Fibroblast of the conjunctiva (primary cell): Measurements from ENCODE around the gene BCAS3.
"Not testable (repeated sequence)": the region's sequence is repeated elsewhere in the genome, so short reads cannot be mapped to it uniquely, and the experiment has no call there.

ENCODE experiments used
- DNase-seq: peaks from one replicate; pipeline ENCODE4 v3.0.0-alpha.2; 2010; ENCODE audit warnings: low read depth

The BCAS3 gene

DNA sequence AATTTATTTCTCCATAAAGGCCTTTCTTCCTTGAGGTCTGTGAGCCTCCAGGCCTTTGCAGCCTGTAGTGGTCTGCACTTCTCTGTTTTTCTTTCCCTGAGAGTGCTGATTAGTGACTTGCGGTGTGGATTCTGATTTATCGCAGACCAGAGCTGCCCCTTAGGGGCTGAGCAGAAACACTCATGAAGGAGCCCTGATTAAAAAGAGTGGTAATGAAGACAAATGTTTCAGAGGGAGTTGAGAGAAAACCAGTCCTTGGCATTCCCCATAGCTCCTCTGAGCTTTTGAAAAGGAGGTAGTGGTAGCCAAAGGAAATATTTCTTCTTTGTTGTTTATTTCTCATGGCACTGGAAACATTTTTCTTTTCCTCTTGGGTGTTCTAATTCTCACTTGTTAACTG is 453.9 kb downstream of the BCAS3 start:
- no peak for DNase-seq

DNA sequence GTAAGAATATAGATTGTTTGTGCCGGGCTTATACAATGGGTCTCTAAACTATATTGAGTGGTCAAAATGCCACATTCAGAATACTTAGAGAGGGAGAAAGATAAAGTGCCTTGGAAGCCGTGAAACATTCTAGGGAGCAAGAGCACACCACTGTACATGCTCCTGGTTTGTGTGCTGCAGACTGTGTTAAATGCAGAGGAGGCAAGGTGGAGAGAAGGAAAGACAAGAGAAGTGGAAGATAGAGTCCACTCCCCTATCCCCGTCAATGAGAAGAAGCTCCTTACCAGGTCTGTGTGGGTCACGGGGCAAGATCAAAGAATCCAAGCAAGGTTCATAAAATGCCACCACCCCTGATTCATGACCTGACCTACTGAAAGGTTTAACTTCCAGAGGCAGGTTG is 454.9 kb downstream of the BCAS3 start:
- no peak for DNase-seq

DNA sequence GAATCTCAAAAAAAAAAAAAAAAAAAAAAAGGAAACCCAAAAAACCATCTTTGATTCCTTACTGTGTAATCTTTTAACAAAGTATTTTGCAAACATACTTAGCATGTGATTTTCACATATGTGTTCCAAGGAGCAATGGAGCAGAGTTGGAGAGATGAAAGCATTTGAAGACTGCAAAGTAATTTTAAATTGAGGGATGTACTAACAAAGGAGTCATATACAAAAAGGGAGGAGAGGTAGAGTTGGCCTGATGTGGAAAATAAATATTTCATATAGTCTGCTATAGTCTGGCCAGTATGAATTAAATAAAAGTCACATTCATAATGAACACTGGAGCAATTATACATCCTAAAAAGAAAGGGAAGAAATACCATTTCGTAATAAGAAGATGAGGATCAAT is 456.2 kb downstream of the BCAS3 start:
- DNase-seq: no peak

DNA sequence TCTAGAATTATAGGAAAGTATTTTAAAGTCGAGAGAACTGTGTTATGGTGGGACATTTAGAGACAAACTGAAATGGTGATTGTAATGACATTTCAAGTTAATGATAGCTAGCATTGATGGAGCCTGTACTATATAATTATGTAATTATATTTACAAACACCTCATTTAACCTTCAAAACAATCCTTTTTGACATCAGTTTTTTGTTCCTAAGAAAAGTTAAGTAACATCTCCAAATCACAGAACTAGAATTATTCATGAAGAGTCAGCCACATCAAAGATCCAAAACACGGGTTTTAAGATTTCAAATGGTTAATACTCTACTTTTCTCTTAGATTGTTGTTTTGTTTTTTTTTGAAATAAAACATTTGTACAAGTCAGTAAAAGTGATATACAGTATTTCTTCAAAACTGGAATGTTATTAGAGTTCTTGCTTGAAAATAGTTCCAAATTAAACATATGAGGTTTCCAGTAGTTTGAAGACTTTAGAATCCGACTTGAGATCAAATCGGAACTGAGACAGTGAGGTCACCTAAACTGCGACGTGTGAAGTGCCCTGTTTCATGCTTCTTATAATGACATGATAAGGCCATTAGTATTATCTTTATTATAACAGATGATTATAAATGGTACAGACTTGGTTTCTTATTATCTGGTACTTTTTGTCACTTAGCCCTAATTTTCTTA is 457.0 kb downstream of the BCAS3 start:
- DNase-seq: no peak

DNA sequence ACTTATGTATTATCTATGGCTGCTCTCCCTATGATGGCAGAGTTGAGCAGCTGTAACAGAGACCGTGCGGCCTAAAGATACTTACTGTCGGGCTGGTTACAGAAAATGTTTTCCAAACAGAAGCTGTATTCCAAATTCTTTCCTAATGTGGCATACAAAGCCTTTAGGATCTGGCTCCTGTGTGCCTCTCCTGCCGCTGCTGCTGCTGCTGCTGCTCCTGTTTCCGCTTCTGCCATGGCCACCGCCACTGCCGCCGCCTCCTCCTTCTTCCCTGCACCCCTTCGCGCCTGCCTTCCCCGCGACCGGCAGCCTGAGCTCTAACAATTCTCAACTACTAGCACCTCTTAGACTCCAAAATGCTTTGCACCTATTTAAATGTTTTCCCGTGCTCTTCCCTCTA is 458.1 kb downstream of the BCAS3 start:
- DNase-seq: no peak

DNA sequence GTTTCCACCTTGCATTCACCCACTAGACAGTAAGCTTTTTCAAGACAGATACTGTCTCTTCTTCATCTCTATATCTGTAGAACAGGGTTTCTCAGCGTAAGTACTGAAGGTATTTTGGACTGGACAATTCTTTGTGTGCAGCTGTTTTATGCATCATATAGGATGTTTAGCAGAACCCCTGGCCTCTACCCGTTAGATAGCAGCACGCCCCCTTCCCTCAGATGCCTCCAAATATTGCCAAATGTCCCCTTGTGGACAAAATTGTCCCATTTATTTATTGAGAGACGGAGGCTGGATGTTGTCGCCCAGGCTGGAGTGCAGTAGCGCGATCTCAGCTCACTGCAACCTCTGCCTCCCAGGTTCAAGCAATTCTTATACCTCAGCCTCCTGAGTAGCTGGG is 458.6 kb downstream of the BCAS3 start:
- no peak for DNase-seq

DNA sequence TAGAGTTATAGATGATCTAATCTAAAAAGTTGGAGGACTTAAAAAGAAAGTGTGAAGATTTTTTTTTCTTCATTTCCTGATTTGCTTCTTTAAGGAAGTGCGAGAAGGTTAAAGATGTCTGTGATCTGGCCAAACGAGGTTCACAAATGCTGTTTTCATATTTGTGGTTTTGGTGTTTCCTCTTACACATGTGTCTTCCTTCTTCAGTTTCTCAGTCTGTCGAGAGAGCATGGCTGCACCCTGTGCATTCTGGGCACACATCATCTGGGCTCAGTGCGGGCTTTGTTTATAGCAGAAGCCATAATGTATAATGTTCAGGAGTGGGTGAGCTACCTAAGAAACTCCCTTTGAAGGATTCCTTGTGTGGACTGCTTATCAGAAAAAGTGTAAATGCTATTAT is 461.6 kb downstream of the BCAS3 start:
- DNase-seq: peak; percentile 31

DNA sequence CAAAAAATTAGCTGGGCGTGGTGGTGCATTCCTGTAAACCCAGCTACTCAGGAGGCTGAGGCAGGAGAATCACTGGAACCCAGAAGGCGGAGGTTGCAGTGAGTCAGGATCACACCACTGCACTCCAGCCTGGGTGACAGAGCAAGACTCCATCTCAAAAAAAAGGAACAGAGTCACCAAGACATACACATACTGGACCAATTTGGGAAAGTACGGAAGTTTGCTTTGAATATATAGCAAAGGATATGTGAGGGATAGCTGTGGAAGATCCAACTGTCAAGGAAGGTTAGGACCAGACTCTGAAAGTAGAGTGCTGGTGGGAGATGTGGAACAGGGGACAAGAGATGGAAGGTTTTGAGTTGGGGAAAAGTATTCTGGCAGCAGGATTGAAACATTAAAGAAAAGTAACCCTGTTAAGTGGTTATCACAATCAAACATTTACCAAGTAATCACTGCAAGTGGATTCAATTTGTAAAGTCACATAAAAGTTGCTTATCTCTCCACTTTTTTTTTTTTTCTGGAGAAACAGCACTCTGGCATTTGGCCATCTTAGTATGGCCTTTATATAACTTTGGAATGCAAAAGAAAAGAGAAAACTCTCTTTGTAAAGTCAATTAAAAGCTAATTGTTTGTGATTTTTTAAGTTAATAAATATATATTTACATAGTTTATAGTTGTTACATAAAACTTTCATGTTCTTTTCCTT is 462.6 kb downstream of the BCAS3 start:
- no peak for DNase-seq

DNA sequence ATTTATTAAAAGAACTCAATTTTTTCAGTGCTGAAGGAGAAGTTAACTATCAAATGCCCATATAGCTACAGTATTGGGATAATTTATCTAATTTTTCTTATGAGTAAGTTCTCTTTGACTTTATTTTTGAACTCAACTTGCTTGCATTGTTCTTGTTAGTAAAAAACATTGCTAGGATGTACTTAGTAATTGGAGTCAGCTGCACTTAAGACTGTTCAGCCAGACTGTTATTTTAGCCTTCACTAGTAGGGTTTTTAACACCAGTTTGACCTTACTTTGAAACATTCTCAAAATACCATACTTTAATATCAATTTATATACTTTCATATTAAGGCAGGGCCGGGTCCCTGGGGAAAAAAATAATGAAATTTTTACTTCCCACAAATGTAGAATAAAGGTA is 465.4 kb downstream of the BCAS3 start:
- DNase-seq: no peak

DNA sequence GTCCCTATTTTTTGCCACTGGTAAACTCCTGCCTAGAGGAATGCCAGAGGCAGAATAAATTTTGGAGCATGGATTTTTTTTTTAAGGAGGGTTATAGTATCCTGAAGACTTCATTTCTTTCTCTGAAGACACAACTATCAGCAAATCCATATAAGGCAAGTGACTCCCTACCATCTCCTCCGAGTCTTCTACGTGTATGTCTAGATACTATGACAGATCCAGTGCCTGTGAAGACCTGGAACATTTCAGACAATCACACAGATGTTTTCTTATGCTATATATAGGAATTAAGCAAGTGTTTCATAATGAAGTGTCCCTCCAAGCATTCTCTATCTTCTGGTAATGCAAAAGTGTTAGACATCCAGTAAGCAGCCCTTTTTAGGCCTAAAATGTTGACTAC is 466.5 kb downstream of the BCAS3 start:
- no peak for DNase-seq

DNA sequence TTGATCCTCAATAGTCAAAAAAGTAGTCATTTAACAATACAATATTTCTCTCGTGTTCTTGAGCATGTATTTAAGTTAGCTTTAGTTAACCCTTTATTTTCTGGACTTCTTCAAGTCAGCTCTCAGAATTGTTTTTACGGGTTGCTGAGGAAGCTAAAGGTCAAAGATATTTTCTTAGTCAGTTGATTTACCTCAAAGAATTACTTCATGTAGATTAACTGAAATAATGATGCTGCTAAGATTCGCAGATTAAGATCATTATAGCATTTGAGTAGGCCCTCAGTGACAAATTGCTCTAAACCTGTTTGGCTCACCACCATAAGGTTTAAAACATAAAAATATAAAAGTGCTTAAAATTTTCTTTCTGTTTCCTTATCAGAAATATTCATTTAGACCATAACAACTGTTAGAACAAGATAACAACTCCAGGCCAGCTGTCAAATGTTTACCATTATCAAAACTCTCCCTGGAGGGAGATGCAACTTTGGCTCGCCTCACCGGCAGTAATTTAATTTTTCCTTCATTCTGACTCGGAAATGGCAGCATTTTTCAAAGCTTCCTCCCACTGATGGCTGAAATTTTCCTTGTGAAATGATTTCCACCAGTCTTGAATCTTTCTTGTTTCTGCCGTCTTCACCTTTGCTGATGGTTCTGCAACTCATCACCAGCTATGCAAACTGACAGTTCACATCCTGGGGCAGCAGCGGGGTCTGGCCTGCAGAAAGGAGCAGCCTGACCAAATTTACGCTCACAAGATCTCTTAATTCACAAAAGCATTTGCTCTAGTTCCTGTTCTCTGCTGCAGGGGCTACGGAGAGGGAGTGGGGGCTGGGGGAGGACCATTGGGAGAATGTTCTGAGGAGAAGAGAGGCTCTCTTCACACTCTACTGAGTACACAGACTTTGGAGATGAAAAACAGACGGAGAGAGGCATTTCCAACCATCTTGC is 467.2 kb downstream of the BCAS3 start:
- DNase-seq: no peak

DNA sequence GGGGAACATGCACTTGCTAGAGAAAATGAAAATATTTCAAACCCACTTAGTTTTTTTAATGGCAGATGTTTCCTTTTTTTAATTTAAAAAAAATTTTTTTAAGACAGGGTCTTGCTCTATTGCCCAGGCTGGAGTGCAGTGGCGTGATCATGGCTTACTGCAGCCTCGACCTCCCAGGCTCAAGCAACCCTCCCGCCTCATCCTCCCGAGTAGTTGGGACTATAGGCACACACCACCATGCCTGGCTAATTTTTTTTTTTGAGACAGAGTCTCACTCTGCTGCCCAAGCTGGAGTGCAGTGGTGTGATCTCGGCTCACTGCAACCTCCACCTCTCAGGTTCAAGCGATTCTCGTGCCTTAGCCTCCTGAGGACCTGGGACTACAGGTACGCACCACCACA is 469.2 kb downstream of the BCAS3 start:
- not testable (repeated sequence) for DNase-seq

DNA sequence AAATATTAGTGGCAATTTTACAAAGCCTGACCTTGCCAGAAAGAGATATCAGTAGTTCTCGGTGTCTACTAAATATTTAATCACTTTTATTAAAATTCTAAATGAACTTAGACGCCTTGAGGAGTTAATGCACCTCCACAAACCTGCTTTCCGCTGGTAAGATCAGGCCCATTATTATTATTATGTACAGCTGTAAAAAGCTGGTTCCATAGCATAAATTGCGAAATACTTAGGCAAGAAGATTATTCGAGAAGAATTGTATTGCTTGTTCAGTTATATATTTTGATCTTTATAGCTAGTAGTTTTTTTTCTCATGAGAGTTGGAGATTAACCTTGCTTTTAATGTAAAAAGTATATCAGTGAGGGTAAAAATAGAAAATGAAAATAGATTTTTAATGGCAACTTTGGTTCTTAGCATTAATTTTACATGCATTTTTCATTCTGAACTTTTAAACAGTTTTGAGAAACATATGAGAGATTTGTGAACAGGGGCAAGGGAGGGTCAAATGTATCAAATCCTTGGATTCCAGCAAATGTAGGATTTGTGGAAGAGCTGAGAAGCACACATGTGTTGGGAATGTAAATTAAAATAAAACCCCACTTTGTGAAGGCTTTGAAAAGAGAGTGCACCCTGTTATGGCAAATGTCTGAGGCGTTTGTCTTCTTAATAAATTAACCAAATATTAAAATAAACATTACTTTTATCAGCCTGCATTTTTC is 471.6 kb downstream of the BCAS3 start:
- no peak for DNase-seq

DNA sequence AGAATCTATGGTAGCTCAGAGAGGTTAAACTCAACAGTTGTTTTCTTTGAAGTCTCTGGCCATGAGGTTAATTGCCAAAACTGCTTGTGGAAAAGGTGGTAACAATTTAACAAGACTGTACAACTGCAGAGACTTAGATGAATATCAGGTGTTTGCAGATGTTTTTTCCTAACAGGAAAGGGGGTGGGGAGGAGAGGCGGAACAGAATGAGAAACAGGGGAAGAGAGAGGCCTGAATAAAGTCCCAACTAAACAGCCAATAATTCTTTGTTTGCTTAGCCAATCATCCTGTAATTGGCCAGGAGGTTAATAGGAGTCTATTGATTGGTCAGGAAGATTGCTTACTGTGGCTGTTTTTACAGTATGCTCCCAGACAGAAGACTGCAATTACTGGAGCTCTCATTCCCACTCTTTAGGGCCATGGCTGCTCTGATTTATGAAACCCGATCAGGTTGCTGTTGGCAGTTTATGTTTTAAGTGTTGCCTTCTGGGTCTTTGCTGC is 472.3 kb downstream of the BCAS3 start:
- no peak for DNase-seq

DNA sequence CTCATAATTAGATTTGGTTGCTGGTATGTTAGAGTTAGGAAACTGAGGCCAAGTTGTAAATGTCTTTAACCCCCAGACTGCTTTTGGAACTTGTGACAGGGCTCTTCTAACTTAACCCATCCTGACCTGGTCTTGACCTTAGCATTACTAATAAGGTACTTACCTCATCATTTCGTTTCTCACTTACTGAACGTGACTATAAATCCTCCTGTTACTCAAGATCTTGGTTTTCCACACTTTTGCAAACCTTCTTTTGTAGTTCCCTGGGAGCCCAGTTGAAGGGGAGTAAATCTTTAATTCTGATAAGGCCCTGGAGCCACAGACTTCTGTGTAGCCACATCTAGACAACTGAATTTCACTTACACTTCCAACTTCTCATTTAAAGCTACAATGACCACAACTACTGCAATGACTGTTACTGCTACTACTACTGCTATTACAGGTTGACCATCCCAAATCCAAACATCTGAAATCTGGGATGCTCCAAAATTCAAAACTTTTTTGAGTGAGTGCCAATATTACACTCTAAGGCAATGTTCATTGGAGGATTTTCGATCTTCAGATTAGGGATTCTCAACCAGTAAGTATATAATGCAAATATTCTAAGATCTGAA is 473.1 kb downstream of the BCAS3 start:
- no peak for DNase-seq

DNA sequence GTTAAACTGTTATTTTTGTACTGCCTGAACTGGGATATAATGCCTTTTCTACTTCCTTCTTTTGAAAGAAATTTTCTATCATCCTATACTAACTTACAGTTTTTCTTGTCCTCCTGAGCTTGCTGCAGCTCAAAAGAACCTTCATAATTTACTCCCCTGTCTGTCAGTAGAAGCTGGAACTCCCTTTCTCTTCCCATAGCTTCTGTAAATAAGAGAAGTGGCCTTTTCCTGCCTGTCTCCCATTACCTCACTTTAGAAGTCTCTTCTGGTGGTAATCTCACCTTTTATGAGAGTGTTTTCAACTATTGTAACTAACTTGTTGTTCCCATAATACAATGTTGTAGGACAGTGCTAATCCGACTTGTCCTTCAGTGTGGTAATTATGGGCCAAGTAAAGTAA is 475.2 kb downstream of the BCAS3 start:
- no peak for DNase-seq

DNA sequence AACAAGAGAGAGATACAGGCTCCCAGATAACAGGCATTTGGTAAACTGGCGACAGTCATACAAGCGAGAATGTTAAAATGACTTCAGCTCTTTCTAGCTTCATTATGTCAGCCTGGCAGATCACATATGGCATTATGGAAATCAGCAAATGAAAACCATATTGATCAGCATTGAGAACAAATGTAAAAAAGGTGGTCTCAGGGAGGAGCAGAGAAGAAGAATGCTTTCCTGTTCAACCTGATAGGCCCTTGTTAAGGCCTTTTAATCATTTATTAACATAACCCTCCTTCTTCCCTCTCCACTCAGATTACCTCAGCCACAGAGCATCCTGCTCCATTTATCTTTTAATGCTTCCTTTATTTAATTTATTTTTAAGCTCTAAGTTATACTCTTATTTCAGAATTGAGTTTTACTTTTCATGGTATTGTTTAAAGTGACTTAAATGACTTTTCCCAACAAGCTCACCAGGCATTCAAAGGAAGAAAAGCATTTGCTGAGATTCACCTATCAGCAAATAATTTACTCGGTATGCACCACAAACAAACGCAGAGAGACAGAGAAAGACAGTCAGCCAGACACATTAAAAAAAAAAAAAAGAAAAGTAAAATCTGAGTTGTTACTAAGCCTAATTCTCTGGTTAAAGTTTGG is 478.1 kb downstream of the BCAS3 start:
- no peak for DNase-seq

DNA sequence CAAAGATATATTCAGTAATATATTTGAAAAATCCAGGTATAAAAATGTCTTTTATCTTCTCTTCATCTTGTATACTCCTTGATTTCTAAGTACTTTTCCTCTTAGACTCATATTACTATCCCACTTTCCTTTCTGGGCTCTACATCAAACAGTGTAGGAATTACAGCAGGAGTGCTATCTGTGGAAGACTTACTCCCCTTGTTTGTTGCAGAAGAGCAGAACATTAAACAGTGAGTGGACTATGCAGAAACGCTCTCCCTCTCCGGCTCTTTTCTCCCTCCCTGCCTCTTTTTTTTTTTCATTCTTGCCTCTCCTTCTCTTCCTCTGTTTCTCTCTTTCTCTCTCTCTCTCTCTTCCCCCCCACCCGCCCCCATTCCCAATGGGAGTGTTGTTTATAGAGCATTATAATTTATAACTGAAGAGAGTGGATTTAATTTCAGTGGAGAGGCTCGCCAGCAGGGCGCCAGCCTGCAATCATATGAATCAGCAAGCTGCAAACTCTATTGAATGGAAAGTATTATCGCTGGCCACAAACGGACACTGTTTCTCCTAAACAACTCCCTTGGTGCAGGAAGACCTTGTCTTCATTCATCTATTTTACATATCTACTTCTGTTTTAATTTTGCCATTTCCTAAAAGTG is 479.7 kb downstream of the BCAS3 start:
- DNase-seq: peak; percentile 32

DNA sequence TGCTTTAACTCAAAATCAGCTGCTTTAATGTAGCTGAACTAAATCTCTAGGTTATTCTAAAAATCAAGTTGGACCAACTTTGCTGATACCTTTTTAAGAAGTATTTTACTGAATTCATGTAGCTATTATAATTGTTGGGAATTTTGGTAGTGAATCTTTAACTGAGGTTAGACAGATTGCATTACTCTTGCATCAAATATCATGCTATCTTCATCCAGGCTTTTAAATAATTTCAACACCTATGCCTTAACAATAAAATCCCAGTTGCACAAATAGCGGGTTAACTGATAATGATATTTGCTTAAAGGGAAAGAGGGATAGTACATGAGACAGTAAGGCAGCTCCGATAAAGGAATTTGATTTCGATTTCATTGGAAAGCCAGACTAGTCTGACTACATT is 480.7 kb downstream of the BCAS3 start:
- DNase-seq: no peak

DNA sequence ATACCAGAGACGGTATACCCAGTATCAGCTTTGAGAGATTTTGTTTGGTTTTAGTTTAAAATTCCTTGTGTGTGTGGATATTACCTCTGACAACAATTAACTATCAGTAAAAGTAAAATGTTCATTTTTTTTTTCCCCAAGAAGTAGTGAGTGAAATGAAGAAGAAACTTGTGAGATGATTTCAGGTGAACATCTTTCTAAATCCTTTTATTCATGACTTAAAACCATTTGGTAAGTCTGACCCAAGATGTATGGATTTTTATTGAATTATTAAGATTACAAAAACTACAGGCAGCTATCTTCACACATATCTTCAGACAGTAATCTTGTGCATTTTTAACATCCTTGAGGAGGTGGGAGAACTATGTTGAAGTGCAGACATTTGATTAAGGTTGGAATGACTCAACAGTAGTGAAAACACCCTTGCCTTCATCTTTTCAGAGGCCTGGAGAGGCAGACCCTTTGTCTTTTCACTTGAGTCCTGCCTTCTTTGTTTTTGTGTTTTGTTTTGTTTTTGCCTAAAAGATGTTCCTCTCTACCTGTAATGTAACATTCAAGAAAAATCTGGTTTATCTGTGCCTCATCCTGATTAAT is 481.7 kb downstream of the BCAS3 start:
- no peak for DNase-seq
